IPS DF 6.9 (cell line): ENCODE results near the gene NRG3.
"Not testable (repeated sequence)": the region's sequence is repeated elsewhere in the genome, so short reads cannot be mapped to it uniquely, and the experiment has no call there.

ENCODE experiments used
- DNase-seq: peaks from one replicate; pipeline ENCODE4 v3.0.0-alpha.2; 2013; ENCODE audit warnings: low read depth, low spot score
- H3K27ac ChIP-seq: one replicate; pipeline ENCODE4 v1.5.1; 2013; ENCODE audit warnings: low read length, control low read depth
- H3K27me3 ChIP-seq: 2 replicates; pipeline ENCODE4 v1.6.1; 2013; ENCODE audit warnings: mild to moderate bottlenecking, low read length; ENCODE audit not compliant: control insufficient read depth, insufficient read depth
- H3K36me3 ChIP-seq: 2 replicates; pipeline ENCODE4 v1.6.1; 2013; ENCODE audit warnings: low read length; ENCODE audit not compliant: control insufficient read depth, insufficient read depth
- H3K4me1 ChIP-seq: 2 replicates; pipeline ENCODE4 v1.6.1; 2013; ENCODE audit warnings: low read length; ENCODE audit not compliant: control insufficient read depth, insufficient read depth
- H3K4me3 ChIP-seq: 2 replicates; pipeline ENCODE4 v1.5.1; 2013; ENCODE audit warnings: mild to moderate bottlenecking, low read length
- H3K9me3 ChIP-seq: 2 replicates; pipeline ENCODE4 v1.6.1; 2013; ENCODE audit warnings: low read length, inconsistent platforms; ENCODE audit not compliant: control insufficient read depth, insufficient read depth
- WGBS: extraction: QIAGEN DNeasy Blood & Tissue Kit; methylation state at CpG from one replicate; pipeline ENCODE4 v1.1.7; 2013; ENCODE audit warnings: mixed read lengths, missing lambda C conversion rate; ENCODE audit not compliant: insufficient read length, insufficient coverage; 5-methylcytosine and 5-hydroxymethylcytosine counted together

NRG3 gene

GRCh38 chr10:81996927-81997326 lies 121.9 kb downstream of the NRG3 start:
- DNase-seq, result no peak
- H3K4me3 ChIP-seq, result no peak overlapping the region
- H3K36me3 ChIP-seq, result no peaks in the 10 kb centered on the region
- WGBS, result no CpG with 5 or more reads among the region's 3 CpGs
- no peaks in the 10 kb centered on the region for H3K4me1 ChIP-seq
- no peak overlapping the region for H3K27ac ChIP-seq
- H3K27me3 ChIP-seq, result no peaks in the 10 kb centered on the region
- H3K9me3 ChIP-seq, result no peaks in the 10 kb centered on the region

DNA sequence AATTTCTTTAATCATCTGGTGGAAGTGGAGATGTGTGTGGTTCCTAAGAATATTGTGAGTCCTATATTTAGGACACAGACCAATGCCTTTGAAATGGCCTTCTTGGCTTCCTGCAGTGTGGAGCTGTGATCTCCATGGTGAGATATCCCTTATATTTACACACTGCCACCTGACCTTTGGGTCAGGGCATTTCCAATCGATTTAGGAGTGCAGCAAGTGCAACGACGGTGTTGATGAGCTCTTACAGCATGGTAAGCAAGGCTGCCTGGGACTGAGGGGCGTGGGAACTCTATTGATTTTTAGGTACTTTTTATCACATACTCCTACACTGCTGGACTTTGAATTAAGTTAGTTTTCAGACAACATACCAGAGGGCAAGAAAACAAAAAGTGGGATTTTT lies 146.0 kb downstream of the NRG3 start:
- Histone ChIP-seq H3K4me1 (no peaks in the 10 kb centered on the region), H3K4me3 (no peak overlapping the region), H3K36me3 (no peaks in the 10 kb centered on the region), H3K27ac (no peak overlapping the region), H3K27me3 (no peaks in the 10 kb centered on the region), H3K9me3 (no peaks in the 10 kb centered on the region)
- WGBS, result no CpG with 5 or more reads among the region's 4 CpGs
- no peak for DNase-seq

DNA sequence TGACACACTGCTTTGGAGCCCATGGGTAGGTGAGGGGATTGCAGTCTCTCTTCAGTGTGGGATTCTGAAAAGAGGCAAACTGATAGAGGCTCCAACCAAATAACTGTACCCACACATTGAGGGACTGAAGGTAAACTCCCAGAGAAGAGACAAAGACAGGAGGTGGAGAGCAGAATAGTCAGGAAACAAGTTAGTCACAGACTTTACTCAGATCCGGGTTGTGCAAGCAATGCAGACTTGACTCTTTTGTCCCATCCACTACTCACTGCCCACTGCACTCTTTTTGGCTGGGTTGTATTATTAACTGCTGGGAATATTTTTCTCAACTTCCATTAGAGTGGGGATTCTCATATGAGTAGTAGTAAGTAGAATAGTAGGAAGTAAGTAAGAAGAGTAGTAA lies 152.7 kb downstream of the NRG3 start:
- no peak overlapping the region for H3K4me3 ChIP-seq
- no peak for DNase-seq
- H3K27me3 ChIP-seq, result no peaks in the 10 kb centered on the region
- no peaks in the 10 kb centered on the region for H3K9me3 ChIP-seq
- H3K36me3 ChIP-seq, result no peaks in the 10 kb centered on the region
- H3K4me1 ChIP-seq, result no peaks in the 10 kb centered on the region
- no peak overlapping the region for H3K27ac ChIP-seq
- WGBS, result no CpG with 5 or more reads among the region's 1 CpG

- Histone ChIP-seq H3K36me3 (no peaks in the 10 kb centered on the region), H3K9me3 (no peaks in the 10 kb centered on the region), H3K4me3 (no peak overlapping the region), H3K27ac (no peak overlapping the region), H3K27me3 (no peaks in the 10 kb centered on the region), H3K4me1 (no peaks in the 10 kb centered on the region)
- DNase-seq, result no peak
Observed at GRCh38 chr10:82037076-82037475, 162.1 kb downstream of the NRG3 start.

DNA sequence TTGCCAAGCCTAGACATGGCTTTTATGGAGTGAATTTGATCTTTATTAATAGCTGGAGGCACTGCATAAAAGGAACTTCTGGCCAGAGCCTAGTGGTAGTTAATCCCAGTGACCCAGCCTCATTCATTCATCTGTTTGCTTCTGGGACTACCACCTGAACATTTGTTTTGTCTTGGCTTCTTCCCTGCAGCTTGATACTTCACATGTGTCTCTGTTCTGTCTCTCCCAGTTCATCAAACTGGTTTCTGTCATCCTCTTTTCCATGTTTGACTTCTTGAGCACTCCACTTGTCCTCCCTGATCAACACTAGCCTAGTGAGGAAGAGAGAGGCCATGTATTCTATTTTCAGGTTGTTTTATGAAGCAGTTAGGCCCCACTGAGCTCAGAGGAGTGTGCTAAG lies 163.6 kb downstream of the NRG3 start:
- no peaks in the 10 kb centered on the region for H3K36me3 ChIP-seq
- no peaks in the 10 kb centered on the region for H3K9me3 ChIP-seq
- no peak overlapping the region for H3K4me3 ChIP-seq
- no peak overlapping the region for H3K27ac ChIP-seq
- no peaks in the 10 kb centered on the region for H3K4me1 ChIP-seq
- no peak for DNase-seq
- H3K27me3 ChIP-seq, result no peaks in the 10 kb centered on the region

DNA sequence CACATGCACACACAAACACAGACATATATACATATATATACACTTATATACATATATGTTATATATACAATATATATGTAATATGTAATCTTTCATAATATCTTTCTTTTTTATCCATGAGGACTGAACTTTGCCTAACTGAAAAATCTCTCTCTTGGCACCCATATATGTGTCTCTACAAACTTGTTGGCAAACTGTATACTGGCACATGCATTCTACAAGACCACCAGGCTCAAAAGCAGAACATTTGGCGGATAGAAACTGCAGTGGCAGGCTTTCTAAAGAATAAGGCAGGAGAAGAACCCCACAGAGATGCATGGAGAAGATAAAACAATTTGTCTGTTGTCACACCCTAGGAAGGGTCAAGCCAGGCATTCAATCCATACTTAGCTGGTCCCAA lies 165.3 kb downstream of the NRG3 start:
- H3K9me3 ChIP-seq, result no peaks in the 10 kb centered on the region
- no peaks in the 10 kb centered on the region for H3K36me3 ChIP-seq
- DNase-seq, result no peak
- no peaks in the 10 kb centered on the region for H3K27me3 ChIP-seq
- no peak overlapping the region for H3K27ac ChIP-seq
- no peaks in the 10 kb centered on the region for H3K4me1 ChIP-seq
- no peak overlapping the region for H3K4me3 ChIP-seq
- no CpG with 5 or more reads among the region's 1 CpG for WGBS

DNA sequence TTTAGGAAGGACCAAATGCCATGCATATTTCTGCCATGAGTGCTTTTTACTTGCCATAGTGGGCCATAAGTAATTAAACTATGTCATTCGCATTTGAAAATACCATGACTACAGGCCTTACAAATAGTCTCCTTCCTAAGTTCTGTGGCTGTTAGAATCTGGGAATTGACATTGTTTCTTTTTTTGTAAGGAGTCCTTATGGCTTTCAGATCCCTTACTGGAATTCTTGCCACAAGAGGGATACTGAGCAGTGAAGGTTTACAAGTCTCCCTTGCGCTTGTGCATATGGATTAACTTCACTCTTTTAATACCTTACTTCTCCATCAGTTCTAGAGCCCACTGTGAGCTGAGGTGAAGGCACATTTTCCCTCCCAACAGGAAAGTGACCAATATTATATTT lies 166.0 kb downstream of the NRG3 start:
- peak; percentile 9 for DNase-seq
- H3K9me3 ChIP-seq, result no peaks in the 10 kb centered on the region
- no peak overlapping the region for H3K27ac ChIP-seq
- H3K4me1 ChIP-seq, result no peaks in the 10 kb centered on the region
- WGBS, result no CpG with 5 or more reads among the region's 2 CpGs
- no peak overlapping the region for H3K4me3 ChIP-seq
- no peaks in the 10 kb centered on the region for H3K36me3 ChIP-seq
- H3K27me3 ChIP-seq, result no peaks in the 10 kb centered on the region

GRCh38 chr10:82056391-82056790 lies 181.4 kb downstream of the NRG3 start:
- Histone ChIP-seq H3K36me3 (no peaks in the 10 kb centered on the region), H3K27ac (no peak overlapping the region), H3K4me3 (no peak overlapping the region), H3K9me3 (no peaks in the 10 kb centered on the region), H3K27me3 (no peaks in the 10 kb centered on the region), H3K4me1 (no peaks in the 10 kb centered on the region)
- no peak for DNase-seq
- WGBS, result no CpG with 5 or more reads among the region's 1 CpG

GRCh38 chr10:82067192-82067591 lies 192.2 kb downstream of the NRG3 start:
- H3K36me3 ChIP-seq, DNase-seq, H3K27me3 ChIP-seq, H3K4me1 ChIP-seq, H3K27ac ChIP-seq, H3K9me3 ChIP-seq, H3K4me3 ChIP-seq: not testable (repeated sequence)
- WGBS, result no CpG with 5 or more reads among the region's 6 CpGs

DNA sequence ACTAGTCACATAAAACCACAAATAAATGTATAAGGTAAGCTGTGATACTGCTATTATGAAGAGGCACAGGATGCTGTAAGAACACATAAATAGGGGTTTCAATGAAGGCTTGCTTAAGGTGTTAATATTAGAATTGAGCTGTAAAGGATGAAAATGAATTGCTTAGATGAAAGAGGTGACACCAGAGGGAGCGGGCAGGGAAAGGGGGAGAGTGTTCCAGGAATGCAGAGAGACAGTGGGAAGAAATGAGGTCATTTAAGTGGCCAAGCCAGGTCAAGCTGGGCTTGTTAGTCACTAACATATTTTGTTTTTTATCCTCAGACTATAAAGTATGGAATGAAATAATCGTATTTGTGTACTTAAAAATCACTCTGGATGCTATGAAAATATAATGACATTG lies 193.5 kb downstream of the NRG3 start:
- DNase-seq, result no peak
- peaks cover 2% of the 10 kb centered on the region; the same call in 1 of the 2 replicates for H3K4me1 ChIP-seq
- H3K9me3 ChIP-seq, result no peaks in the 10 kb centered on the region
- no peak overlapping the region for H3K4me3 ChIP-seq
- H3K27me3 ChIP-seq, result no peaks in the 10 kb centered on the region
- H3K27ac ChIP-seq, result no peak overlapping the region
- no peaks in the 10 kb centered on the region for H3K36me3 ChIP-seq
- WGBS, result no CpG with 5 or more reads among the region's 2 CpGs

DNA sequence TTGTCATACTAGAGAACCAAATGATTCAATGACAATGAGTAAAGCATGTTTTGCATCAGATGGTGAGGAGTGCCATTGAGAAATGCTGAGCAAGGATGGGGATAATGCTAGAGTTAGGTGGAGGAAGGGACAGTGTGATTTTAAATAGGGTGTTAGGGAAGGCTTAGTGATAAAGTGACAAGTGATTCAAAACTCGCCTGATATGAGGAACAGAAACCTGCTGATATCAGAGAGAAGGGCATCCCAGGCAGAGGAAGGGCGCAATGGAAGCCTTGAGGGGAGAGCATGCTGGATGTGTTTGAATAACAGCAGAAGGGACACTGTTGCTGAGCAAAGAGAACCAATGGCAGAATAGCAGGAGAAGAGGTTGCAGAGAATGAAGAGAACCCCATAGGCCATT lies 196.2 kb downstream of the NRG3 start:
- no CpG with 5 or more reads among the region's 2 CpGs for WGBS
- H3K27ac ChIP-seq, result no peak overlapping the region
- no peak for DNase-seq

More for the DNA sequence above, 196.2 kb downstream of the NRG3 start:
- no peak overlapping the region for H3K4me3 ChIP-seq
- no peaks in the 10 kb centered on the region for H3K9me3 ChIP-seq
- H3K27me3 ChIP-seq, result no peaks in the 10 kb centered on the region
- peaks cover 2% of the 10 kb centered on the region; the same call in 1 of the 2 replicates for H3K4me1 ChIP-seq
- H3K36me3 ChIP-seq, result no peaks in the 10 kb centered on the region
